WTC11 (cell line): ENCODE results near the gene ANO2. TPM values are rescaled to one million over a fixed set of nuclear protein-coding genes. Genes with fewer than 3 reads are reported as not detected.

Experiments used
- ATAC-seq: fragments of 200-7000 bp; cut with Tn5 transposase; 2 replicates; pipeline ENCODE4 v1.10.0; 2021; ENCODE audit warnings: mild to moderate bottlenecking, moderate library complexity
- CTCF ChIA-PET: fragments of 300-600 bp; sonication (Branson Sonifier 250); formaldehyde crosslinking; loops from one replicate; lab custom pipeline; 2021; ENCODE audit warnings: antibody characterized with exemption; lab: Charles Lee
- POLR2A ChIA-PET: fragments of 350-600 bp; sonication (Branson Sonifier 250); formaldehyde crosslinking; loops from one replicate; lab custom pipeline; 2021; ENCODE audit warnings: antibody characterized with exemption; lab: Charles Lee
- DNase-seq: peaks from one replicate; pipeline ENCODE4 v3.0.0; 2021; ENCODE audit warnings: low spot score
- H3K27ac Mint-ChIP-seq: 2 replicates; pipeline ENCODE4 v1.8.0; 2021; ENCODE audit warnings: mixed read lengths
- H3K27me3 Mint-ChIP-seq: 2 replicates; pipeline ENCODE4 v1.8.0; 2021; ENCODE audit warnings: low read depth, mild to moderate bottlenecking, moderate library complexity, mixed read lengths
- H3K36me3 Mint-ChIP-seq: 2 replicates; pipeline ENCODE4 v1.8.0; 2021; ENCODE audit warnings: mixed read lengths
- H3K4me1 Mint-ChIP-seq: 2 replicates; pipeline ENCODE4 v1.8.0; 2022; ENCODE audit warnings: mixed read lengths
- H3K4me3 Mint-ChIP-seq: 2 replicates; pipeline ENCODE4 v1.8.0; 2021; ENCODE audit warnings: mild to moderate bottlenecking, moderate library complexity, mixed read lengths
- H3K9me3 Mint-ChIP-seq: 2 replicates; pipeline ENCODE4 v1.8.0; 2021; ENCODE audit warnings: mixed read lengths
- EMX1 ChIP-seq: fragments of 250-450 bp; sonication (Bioruptor Pico); IDR thresholded peaks from 2 replicates; pipeline ENCODE4 v1.8.0; 2021; ENCODE audit warnings: mild to moderate bottlenecking
- GTF2I ChIP-seq: fragments of 250-450 bp; sonication (Bioruptor Pico); conservative IDR thresholded peaks from 2 replicates; pipeline ENCODE4 v1.4.0; 2021; ENCODE audit warnings: mild to moderate bottlenecking
- MLX ChIP-seq: sonication (generic); formaldehyde crosslinking; IDR thresholded peaks from 2 replicates; pipeline ENCODE4 v1.8.1; 2023; ENCODE audit warnings: mild to moderate bottlenecking, missing genetic modification reagents, moderate library complexity
- NFE2L1 ChIP-seq: sonication (generic); formaldehyde crosslinking; IDR thresholded peaks from 2 replicates; pipeline ENCODE4 v1.8.1; 2023; ENCODE audit warnings: missing genetic modification reagents
- NR3C1 ChIP-seq: sonication (generic); formaldehyde crosslinking; conservative IDR thresholded peaks from 2 replicates; pipeline ENCODE4 v1.8.1; 2023; ENCODE audit warnings: low read depth, mild to moderate bottlenecking, missing genetic modification reagents
- PRRX2 ChIP-seq: fragments of 250-450 bp; sonication (Bioruptor Pico); IDR thresholded peaks from 2 replicates; pipeline ENCODE4 v1.8.0; 2021; ENCODE audit warnings: mild to moderate bottlenecking
- SOX15 ChIP-seq: fragments of 250-450 bp; sonication (Bioruptor Pico); IDR thresholded peaks from 2 replicates; pipeline ENCODE4 v1.9.0; 2021; ENCODE audit warnings: mild to moderate bottlenecking
- STAT6 ChIP-seq: sonication (generic); formaldehyde crosslinking; conservative IDR thresholded peaks from 2 replicates; pipeline ENCODE4 v1.8.1; 2023; ENCODE audit warnings: mild to moderate bottlenecking, low read depth, missing genetic modification reagents, moderate library complexity
- ZNF219 ChIP-seq: sonication (generic); formaldehyde crosslinking; IDR thresholded peaks from 2 replicates; pipeline ENCODE4 v1.8.0; 2023; ENCODE audit warnings: missing genetic modification reagents, mild to moderate bottlenecking, borderline replicate concordance
- ZNF281 ChIP-seq: sonication (generic); formaldehyde crosslinking; IDR thresholded peaks from 2 replicates; pipeline ENCODE4 v1.8.0; 2023; ENCODE audit warnings: mild to moderate bottlenecking, missing genetic modification reagents
- ZNF416 ChIP-seq: fragments of 250-450 bp; sonication (Bioruptor Pico); IDR thresholded peaks from 2 replicates; pipeline ENCODE4 v1.9.0; 2021; ENCODE audit warnings: mild to moderate bottlenecking, inconsistent platforms
- ZNF423 ChIP-seq: fragments of 250-450 bp; sonication (Bioruptor Pico); IDR thresholded peaks from 2 replicates; pipeline ENCODE4 v2.1.2; 2022; ENCODE audit warnings: mild to moderate bottlenecking, moderate library complexity
- total RNA-seq: library from RNA; stranded (reverse); gene quantifications from 3 replicates; pipeline ENCODE4 v1.2.3, GENCODE V29; 2021
- TF ChIP-seq, protein P1 (sequence below): sonication (generic); formaldehyde crosslinking; IDR thresholded peaks from 2 replicates; pipeline ENCODE4 v1.8.1; 2023; ENCODE audit warnings: mild to moderate bottlenecking, missing genetic modification reagents, borderline replicate concordance
- TF ChIP-seq, protein P2 (sequence below): sonication (generic); formaldehyde crosslinking; IDR thresholded peaks from 2 replicates; pipeline ENCODE4 v1.8.0; 2022; ENCODE audit warnings: missing genetic modification reagents
- TF ChIP-seq, protein P3 (sequence below): sonication (generic); formaldehyde crosslinking; IDR thresholded peaks from 2 replicates; pipeline ENCODE4 v1.8.1; 2022; ENCODE audit warnings: low read depth, missing genetic modification reagents, borderline replicate concordance

Gene ANO2
- total RNA-seq, 1 experiment from 2014 or later: 2.8 TPM

- TF ChIP-seq, protein P1, sequence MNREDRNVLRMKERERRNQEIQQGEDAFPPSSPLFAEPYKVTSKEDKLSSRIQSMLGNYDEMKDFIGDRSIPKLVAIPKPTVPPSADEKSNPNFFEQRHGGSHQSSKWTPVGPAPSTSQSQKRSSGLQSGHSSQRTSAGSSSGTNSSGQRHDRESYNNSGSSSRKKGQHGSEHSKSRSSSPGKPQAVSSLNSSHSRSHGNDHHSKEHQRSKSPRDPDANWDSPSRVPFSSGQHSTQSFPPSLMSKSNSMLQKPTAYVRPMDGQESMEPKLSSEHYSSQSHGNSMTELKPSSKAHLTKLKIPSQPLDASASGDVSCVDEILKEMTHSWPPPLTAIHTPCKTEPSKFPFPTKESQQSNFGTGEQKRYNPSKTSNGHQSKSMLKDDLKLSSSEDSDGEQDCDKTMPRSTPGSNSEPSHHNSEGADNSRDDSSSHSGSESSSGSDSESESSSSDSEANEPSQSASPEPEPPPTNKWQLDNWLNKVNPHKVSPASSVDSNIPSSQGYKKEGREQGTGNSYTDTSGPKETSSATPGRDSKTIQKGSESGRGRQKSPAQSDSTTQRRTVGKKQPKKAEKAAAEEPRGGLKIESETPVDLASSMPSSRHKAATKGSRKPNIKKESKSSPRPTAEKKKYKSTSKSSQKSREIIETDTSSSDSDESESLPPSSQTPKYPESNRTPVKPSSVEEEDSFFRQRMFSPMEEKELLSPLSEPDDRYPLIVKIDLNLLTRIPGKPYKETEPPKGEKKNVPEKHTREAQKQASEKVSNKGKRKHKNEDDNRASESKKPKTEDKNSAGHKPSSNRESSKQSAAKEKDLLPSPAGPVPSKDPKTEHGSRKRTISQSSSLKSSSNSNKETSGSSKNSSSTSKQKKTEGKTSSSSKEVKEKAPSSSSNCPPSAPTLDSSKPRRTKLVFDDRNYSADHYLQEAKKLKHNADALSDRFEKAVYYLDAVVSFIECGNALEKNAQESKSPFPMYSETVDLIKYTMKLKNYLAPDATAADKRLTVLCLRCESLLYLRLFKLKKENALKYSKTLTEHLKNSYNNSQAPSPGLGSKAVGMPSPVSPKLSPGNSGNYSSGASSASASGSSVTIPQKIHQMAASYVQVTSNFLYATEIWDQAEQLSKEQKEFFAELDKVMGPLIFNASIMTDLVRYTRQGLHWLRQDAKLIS (CRISPR knock-in tag): no peak
- TF ChIP-seq GTF2I (CRISPR knock-in tag): no peak
Observed at GRCh38 chr12:5973461-5974115, 28.5 kb upstream of the ANO2 start (continued).

- DNase-seq (no peak), ATAC-seq (no peak)
- POLR2A ChIA-PET: no interaction called here
- Mint-ChIP-seq H3K36me3 (no peaks in the 10 kb centered on the region), H3K9me3 (no peaks in the 10 kb centered on the region), H3K4me3 (no peak overlapping the region), H3K27ac (no peak overlapping the region), H3K27me3 (peaks cover 3% of the 10 kb centered on the region; the same call in 1 of the 2 replicates), H3K4me1 (no peaks in the 10 kb centered on the region)
- CTCF ChIA-PET: interaction anchor here (3.0 to 3.8 kb wide), 2 partner anchors 16 to 66 kb away, joined by 11 to 17 read pairs; no protein-coding TSS in a partner anchor
- TF ChIP-seq, protein P2, sequence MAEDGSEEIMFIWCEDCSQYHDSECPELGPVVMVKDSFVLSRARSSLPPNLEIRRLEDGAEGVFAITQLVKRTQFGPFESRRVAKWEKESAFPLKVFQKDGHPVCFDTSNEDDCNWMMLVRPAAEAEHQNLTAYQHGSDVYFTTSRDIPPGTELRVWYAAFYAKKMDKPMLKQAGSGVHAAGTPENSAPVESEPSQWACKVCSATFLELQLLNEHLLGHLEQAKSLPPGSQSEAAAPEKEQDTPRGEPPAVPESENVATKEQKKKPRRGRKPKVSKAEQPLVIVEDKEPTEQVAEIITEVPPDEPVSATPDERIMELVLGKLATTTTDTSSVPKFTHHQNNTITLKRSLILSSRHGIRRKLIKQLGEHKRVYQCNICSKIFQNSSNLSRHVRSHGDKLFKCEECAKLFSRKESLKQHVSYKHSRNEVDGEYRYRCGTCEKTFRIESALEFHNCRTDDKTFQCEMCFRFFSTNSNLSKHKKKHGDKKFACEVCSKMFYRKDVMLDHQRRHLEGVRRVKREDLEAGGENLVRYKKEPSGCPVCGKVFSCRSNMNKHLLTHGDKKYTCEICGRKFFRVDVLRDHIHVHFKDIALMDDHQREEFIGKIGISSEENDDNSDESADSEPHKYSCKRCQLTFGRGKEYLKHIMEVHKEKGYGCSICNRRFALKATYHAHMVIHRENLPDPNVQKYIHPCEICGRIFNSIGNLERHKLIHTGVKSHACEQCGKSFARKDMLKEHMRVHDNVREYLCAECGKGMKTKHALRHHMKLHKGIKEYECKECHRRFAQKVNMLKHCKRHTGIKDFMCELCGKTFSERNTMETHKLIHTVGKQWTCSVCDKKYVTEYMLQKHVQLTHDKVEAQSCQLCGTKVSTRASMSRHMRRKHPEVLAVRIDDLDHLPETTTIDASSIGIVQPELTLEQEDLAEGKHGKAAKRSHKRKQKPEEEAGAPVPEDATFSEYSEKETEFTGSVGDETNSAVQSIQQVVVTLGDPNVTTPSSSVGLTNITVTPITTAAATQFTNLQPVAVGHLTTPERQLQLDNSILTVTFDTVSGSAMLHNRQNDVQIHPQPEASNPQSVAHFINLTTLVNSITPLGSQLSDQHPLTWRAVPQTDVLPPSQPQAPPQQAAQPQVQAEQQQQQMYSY (CRISPR knock-in tag): no peak
- TF ChIP-seq, protein P1 (CRISPR knock-in tag): no peak
- TF ChIP-seq ZNF423: no peak
- TF ChIP-seq, protein P3, sequence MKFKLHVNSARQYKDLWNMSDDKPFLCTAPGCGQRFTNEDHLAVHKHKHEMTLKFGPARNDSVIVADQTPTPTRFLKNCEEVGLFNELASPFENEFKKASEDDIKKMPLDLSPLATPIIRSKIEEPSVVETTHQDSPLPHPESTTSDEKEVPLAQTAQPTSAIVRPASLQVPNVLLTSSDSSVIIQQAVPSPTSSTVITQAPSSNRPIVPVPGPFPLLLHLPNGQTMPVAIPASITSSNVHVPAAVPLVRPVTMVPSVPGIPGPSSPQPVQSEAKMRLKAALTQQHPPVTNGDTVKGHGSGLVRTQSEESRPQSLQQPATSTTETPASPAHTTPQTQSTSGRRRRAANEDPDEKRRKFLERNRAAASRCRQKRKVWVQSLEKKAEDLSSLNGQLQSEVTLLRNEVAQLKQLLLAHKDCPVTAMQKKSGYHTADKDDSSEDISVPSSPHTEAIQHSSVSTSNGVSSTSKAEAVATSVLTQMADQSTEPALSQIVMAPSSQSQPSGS (CRISPR knock-in tag): no peak
- TF ChIP-seq MLX (CRISPR knock-in tag): no peak
- TF ChIP-seq ZNF416 (CRISPR knock-in tag): no peak
- no peak for TF ChIP-seq EMX1 (CRISPR knock-in tag)
- no peak for TF ChIP-seq NFE2L1 (CRISPR knock-in tag)
- no peak for TF ChIP-seq ZNF219 (CRISPR knock-in tag)
- TF ChIP-seq STAT6 (CRISPR knock-in tag): no peak
- TF ChIP-seq PRRX2 (CRISPR knock-in tag): no peak
- TF ChIP-seq ZNF281 (CRISPR knock-in tag): no peak
- no peak for TF ChIP-seq NR3C1 (CRISPR knock-in tag)
- no peak for TF ChIP-seq SOX15 (CRISPR knock-in tag)
Observed at GRCh38 chr12:5972387-5972786, 27.3 kb upstream of the ANO2 start.
